Fibroblast of gingiva (primary cell): Measurements from ENCODE around the gene SIMC1.
A peak's percentile ranks its signal among the peaks of the same experiment; 100 is the strongest.

ENCODE experiments used
- DNase-seq: peaks from one replicate; pipeline ENCODE4 v3.0.0-alpha.2; 2011; ENCODE audit warnings: low read depth

Gene SIMC1

DNA sequence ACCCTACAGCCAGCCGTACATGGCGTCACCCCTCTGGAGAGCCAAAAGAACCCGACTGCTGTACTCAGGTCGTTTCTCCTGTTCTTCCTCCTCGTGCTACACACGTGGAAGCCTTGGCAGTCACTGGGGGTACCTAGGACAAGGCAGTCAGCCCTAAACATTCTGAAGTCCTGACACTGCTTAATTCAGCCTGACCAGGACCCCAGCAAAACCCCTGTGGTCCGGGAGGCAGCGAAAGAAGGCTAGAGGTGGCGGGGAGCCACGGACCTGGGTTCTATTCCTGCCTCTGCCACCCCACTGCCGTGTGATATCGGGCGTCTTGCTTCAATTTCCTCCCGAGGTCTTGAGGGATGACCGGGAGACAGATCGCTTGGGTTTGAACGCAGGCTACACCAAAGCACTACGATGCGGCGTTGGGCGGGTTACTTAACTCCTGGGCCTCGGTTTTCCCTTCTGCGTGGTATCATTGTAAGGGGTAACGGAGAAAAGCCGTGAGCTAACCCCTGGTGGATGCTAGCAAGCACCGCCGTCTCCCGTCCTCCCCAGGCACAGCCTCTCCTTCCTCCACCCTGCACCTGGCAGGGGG, 126.6 kb downstream of the SIMC1 start:
- no peak for DNase-seq

DNA sequence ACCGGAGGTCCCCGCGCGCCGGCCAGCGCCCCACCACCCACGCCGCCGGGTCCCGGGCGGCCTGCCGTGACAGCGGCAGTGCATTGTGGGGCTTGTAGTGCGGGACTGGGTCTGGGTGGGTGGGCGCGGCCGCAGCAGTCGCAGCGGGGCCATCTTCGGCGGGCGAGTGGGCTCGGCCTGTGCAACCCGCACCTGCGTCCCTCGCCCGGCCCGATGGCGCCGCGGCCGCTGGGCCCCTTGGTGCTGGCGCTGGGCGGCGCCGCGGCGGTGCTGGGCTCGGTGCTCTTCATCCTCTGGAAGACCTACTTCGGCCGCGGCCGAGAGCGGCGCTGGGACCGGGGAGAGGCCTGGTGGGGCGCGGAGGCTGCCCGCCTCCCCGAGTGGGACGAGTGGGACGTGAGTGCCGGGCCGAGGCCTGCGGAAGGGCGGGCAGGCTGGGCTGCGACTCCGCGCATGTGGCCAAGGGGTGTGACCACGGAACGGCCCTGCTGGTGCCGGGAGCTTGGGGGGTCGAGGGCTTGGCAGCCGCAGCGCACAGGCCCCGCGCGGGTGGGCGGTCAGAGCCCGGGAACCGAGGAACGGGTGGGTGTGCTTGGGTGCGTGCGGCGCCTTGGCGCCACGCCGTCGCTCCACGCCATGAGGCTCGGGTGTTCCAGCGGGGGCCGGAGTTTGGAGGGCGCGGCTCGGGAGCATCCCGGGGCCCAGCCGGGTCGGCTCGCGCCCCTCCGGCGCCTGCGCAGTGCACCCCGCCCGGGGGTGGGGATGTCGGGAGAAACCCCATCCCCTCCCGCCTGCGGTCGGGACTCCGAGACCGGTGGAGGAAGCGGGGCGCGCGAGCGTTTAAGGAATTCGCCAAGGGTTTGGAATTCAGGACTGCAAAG, 127.4 kb downstream of the SIMC1 start, which contains the start of gene ARL10:
Gene ARL10, plus strand, starts transcription at position 137 of the 881 bp plus-strand sequence. Its CDS starts 77 bp downstream, at position 214.
- peak; percentile 50 for DNase-seq

DNA sequence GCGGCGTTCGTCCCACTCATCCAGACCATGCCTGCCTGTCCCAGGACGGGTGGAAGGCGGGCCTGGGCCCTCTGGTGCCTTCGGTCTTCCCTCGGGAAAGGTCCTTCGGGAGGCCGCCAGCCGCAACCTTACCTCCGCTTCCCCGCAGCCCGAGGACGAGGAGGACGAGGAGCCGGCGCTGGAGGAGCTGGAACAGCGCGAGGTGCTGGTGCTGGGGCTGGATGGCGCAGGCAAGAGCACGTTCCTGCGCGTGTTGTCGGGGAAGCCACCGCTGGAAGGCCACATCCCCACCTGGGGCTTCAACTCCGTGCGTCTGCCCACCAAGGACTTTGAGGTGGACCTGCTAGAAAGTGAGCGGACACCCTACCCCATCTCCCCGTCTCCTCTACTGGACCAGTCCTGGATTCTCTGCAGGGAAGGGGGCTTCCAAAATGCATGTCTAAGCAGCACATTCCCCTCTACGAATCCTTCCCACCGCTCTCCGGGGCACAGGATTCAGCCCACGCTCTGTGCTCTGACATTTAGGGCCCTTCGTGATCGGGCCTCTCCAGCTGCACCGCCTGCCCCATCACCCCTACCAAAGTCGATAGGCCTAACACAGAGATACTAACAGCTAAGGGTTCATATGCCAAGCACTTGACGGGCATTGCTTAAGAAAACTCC, 128.1 kb downstream of the SIMC1 start:
- DNase-seq, result no peak

DNA sequence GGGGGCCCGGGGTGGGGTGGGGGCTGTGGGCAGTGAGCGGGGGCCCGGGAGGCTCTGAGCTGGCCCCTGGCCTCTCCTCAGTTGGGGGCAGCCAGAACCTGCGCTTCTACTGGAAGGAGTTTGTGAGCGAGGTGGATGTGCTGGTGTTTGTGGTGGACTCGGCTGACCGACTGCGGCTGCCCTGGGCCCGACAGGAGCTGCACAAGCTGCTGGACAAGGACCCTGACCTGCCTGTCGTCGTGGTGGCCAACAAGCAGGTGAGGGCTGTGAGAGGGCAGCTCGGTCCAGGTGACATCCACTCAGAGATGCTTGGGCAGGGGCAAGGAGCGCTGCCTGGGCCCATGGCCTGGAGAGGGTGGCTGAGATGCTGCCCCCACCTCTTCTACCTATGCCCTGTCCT, 130.5 kb downstream of the SIMC1 start:
- DNase-seq, result no peak

DNA sequence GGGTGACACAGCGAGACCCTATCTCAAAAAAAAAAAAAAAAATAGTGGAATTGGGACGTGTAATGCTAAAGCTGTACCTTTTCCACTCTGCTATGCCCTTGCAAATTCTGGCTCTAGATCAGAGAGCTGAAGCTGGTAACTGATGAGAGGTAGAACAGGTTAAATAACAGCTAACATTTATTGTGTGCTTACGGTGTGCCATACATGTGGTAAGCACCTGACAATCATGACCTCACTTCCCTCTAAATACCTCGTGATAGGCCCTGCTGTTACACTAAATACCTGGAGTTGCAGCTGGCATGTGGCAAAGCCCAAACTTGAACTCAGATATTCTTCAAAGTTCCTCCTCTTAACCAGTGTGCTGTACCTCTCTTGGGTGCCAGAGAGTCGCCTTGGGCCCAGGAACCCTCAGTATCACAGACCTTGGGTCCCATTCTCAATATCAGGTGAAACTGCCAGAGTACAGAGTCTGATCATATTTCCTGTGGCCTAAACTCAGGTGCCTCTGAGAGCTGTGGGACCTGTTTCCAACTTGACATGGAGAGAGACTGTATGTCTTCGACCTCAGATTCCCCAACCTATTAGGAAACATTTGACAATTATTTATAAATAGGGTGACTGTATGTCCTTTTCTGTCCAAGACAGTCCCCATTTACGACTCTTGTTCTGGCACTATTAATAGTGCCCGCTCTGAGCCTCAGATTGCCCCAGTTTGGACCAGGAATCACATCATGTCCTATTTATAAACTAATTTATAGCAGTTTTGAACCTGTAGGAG, 131.9 kb downstream of the SIMC1 start:
- no peak for DNase-seq

DNA sequence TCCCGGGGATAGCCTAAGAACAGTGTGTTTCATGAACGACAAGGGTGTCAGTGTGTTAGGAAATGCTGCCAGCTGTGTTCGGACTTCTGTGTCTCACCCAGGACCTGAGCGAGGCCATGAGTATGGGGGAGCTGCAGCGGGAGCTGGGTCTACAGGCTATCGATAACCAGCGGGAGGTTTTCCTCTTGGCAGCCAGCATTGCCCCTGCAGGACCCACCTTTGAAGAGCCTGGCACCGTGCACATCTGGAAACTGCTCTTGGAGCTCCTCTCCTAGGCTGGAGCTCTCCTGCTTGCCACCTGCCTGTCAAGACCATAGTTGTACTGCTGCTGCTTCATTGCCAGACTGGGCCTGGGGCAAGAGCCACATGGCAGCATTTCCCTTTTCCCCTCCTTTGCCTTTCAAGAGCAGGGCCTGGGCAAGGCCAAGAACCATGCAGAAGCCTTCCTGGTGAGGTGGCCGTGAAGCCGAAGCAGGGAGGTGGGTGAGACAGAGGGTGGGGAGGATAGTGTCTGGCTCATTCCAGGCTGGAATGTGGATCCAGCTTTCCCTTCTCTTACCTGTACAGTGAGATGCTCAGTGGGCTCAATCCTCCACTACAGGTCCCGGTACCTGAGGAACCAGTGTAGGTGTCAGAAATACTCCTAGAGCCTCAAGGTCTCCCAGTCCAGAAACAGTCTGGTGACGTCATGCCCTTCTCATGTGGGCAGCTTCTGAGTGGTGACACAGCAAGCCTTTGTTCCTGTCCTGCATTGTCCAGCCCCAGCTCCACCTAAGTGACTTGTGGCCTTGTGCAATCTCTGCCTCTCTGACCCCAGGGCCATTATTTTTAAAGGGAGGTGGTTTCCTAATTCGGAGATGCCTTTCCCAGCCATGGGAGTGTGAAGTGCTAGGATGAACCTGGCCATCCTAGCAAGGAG, 133.7 kb downstream of the SIMC1 start:
- no peak for DNase-seq

DNA sequence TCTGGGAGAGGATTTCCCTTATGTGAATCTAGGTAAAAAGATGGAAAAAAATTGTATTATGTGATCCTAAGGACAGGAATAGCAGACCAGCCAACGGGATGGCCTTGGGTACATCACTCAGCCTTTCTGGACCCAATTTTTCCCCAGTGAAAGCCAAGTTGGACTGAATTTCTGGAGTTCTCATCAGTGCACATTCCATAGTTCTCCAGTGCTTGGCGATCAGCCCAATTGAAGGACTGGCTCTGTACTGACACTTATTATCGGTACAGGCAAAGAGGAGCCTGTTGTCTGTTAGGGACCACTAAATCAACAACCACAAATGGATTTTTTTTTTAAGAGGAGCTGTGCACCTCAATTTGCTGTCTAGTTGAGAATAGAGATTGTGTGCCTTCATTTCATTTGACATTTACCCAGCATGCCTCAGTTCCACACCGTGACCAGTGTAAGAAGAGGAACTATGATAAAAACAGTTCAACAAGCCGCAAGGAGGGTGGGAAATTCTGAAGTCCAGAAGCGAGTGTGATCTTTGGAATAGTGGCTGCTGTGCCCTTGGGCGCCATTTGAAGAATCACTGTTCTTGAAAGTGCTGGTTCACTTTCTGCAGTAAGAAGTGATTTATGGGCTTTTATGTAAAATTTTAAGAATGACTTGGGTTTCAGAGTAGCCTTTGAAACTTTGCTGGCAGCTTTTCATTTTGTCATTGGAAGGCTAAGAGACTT, 135.0 kb downstream of the SIMC1 start:
- peak; percentile 39 for DNase-seq

DNA sequence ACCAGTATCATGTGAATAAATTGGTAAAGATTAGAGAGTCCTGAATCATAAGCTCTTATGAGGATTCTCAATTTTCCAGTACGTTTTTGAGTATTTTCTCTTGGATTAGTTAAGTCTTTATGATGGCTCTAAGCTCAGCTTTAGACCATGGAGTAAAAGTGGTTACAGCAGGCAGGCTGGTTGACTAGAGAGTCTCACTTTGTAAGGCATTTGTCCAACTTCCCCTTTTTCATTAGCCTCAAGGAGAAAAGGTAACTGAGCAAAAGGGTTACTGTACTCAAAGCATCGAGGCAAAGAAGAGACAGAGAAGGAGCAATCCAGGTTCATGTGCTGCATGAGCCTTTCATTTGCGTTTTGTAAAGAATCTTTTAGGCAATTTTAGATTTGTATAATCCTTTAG, 141.7 kb downstream of the SIMC1 start:
- DNase-seq, result no peak

DNA sequence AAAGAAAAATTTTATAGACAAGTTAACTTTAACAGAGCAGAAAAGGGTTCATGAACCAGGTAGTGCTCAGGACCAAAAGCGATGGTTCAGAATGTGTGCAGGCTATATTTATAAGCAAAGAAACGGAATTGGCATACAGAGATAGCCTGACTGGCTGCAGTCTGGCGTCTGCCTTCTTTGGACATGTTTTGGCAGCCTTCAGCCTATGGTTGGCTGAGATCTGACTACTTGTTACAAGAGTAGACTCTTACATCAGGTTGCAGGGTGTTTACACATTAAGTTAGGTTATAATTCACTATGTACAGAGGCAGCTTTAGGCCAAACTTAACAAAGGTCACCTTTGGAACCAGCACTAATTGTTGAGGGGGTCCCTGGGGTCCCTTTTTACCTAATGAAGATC, 143.2 kb downstream of the SIMC1 start:
- DNase-seq, result peak; percentile 19

DNA sequence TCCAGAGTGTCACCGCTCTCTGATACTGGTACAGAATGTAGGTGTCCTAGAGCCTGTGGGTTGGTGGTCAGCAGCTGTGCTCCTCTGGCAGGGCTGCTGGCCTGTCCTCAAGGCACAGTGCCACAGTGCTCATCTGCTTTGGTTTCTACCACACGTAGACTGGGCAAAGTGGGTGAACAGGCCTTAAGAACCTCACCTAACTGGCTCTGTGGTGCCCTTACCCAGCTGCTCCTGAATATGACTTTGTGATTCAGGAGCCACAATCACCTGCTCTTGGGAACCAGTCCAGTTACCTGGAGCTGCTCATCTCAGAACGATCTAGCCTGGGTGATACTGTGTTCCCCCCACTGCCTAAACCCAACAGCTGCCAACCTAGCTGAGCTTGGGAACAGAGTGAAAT, 143.8 kb downstream of the SIMC1 start:
- no peak for DNase-seq

DNA sequence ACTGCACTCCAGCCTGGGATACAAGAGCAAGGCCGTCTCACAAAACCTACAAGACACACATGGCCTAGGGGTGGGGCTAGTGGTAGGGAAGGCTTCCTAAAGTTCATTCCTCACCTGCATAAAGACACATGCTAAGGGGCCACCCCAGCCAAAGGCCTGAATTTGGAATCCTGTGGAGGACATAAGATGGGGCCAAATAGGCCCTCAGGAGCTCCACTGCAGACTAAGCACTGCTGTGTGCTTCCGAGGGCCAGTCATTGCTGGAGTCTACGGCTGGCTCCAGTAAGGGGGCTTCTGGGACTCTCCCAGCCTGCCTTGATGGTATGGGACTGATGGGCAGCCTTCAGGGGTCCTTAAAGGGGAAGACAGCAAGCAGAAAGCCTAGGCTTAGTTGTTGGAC, 144.5 kb downstream of the SIMC1 start:
- no peak for DNase-seq

DNA sequence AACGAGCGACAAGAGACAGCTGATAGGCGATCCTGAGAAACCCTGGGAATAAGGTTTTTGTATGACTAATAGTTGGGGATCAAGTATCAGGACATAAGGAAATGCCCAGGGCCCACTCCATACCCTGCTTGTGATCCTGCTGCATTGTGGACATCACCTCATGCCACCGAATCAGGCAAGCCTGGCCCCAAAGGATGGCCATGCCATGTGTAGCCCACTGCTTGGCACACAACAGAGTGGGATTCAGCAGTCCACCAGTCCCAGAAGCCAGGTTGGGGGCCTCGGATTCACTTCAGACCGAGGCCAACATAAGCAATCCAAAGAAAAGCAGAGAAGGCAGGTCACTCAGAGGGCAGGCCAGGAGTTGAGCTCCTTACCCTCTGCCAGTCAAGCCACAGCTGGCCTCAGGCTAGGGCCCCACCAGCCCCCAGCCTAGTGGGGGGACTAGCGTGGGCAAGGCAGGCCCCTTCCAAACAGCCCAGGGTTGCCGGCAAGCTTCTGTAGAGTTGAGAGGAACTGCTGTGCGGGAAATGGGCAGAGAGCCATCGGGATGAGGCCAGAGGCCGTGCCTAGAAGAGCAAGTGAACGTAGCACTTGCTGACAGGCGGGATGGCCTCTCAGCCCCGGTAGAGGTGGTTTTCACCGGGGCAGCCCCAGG, 145.2 kb downstream of the SIMC1 start:
- no peak for DNase-seq

DNA sequence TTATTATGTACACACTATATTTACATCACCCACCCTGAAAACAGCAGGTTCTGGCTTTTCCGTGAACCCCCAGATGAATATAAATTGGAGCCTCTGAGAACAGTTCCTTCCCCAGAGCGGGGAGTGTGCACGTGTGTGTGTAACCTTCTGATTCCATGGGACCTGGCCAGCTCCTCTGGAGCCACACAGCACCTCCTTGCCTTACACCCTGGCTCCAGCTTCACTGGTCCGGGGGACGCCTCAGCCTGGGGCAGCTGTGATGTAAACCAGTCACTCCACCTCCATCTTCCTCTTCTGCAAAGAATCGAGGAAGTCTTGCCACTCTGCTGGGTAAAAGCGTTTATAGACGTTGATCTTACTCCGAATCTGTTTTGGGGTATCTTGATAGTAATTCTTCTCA, 145.7 kb downstream of the SIMC1 start:
- DNase-seq, result no peak

DNA sequence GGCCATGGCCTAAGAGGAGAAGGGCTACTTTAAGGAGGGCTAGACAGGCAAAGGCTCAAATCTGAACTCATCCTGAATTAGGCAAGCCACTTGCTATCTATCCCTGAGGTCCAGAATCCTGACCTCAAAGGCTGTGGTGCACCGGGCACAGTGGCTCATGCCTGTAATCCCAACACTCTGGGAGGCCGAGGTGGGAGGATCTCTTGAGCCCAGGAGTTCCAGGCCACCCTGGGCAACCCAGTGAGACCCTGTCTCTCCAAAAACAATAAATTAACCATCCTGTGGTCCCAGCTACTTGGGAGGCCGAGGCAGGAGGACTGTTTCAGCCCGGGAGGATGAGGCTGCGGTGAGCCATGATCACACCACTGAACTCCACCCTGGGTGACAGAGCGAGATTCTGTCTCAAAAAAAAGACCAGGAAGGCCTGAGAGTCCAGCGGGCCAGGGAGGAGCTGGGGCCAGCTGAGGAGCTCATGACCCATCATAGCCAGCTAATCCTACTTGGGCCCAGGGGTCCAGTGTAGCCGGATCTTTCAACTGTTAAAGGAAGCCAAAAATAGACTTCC, 146.2 kb downstream of the SIMC1 start:
- DNase-seq, result no peak

DNA sequence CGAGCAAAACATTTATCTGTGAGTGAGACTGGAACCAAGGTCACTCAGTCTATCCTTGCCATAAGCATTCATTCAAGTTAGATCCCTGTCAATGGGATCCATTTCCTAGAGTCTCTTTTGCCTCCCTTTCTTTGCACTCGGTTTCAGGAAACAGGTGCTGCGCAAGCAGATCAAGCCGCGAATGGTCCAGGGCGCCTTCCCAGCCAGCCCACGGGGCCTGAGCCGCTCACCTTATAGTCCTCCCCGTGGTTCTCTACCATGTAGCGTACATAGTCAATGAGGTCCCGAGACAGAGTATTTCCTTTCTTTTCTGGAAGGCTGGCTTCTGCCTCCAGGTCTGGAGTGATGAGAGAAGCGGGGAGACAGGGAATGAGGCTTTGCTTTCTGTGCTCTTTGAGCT, 146.8 kb downstream of the SIMC1 start:
- no peak for DNase-seq

DNA sequence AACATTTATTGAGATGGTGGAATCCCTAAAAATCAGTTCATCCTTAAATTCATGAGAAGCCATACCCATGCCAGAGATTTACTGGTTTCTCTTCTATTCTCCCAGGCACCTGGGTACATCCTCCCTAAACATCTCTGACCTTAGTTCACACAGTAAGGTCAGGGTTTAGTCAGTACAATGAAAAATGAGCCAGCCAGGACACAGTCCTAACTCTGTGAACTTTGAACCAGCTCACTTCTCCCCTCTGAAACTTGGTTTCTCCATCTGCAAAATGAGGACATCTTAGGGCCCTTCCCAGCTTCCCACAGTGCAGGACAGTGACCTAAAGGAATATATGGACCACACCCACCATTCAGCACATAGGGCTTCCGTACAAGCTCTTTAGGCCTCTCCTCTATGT, 148.3 kb downstream of the SIMC1 start:
- no peak for DNase-seq

DNA sequence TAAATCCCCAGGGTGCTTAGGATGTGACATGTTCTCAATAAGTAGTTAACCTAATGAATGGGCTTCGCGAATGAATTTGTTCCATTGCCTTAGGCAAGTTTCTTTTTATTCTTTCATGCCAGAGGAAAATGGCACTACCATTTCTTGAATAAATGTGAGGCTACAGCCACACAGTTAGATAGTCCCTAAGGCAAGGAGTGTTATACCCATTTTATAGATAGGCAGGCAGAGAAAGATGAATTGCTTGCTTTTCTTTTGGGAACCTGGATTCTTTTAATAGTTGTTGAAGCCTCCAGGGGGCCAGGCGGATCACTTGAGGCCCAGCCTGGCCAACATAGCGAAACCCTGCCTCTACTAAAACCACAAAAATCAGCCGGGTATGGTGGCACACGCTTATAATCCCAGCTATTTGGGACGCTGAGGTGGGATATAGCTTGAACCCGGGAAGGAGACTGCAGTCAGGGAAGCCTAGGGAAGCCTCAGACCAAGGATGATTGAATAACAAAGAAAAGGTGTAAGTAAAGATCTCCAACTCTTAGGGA, 149.2 kb downstream of the SIMC1 start:
- DNase-seq, result no peak

DNA sequence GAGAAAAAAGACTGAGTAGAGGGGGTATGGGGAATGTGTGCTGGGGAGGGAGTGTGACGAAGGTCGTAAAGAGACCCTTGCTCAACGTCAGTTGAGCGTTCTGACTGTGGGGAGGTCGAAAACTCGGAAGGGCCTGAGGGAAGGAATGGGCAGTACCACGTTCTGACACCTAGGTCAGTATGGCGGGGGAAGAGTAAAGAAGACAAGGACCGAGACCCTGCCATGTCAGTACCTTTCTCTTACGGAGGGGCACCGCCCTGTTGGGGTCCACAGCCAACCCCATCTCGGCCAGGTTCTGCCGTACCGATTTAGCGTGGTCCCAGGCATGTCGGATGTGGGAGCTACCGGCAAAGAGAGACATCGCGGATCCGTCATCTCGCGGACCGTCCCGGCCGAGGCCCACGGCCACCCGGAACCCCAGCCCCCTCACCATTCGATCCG, 149.8 kb downstream of the SIMC1 start:
- no peak for DNase-seq

DNA sequence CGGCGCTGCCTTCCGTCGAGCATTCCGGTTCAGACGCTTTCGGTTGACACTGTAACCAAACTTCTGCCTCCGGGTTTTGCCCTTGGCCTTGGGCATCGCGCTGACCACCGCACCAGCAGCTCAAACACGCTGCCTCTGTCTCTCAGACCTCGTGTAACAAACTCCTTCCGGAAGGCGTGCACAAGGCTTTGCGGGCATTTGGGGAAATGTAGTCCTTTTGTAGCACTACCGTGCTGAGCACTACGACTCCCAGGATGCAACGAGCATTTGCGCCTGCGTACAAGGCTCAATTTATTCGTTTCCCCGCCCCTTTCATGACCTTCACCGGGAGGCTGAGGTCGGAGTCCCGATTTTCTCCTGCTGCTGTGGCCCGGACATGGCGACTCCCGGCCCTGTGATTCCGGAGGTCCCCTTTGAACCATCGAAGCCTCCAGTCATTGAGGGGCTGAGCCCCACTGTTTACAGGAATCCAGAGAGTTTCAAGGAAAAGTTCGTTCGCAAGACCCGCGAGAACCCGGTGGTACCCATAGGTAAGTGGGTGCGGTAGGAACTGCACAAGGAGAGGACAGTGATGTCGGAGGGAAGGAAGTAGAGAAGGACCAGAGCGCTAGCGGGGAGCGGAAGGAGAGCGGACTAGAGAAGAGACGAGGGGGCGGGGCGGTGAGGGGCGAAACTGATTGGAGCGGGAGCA, 150.4 kb downstream of the SIMC1 start, which contains the start of the genes HIGD2A and NOP16:
Gene HIGD2A, plus strand, starts transcription at position 308 of the 691 bp plus-strand sequence. Its CDS starts 69 bp downstream, at position 377.
Gene NOP16, minus strand, starts transcription at position 155 of the 691 bp plus-strand sequence. Its CDS starts 59 bp downstream, at position 96.
- peak; percentile 98 for DNase-seq
